ENCODE data around the gene NUP133. TPM values are rescaled to one million over a fixed set of nuclear protein-coding genes. Genes with fewer than 3 reads are reported as not detected.
A peak's percentile ranks its signal among the peaks of the same experiment; 100 is the strongest.

NUP133 gene
- total RNA-seq: 10 to 100 TPM; 53.9 to 57.2 TPM

GRCh38 chr1:229507951-229508822, at the start of gene NUP133:
Gene NUP133, minus strand, starts transcription at chr1:229508341. Its CDS starts 92 bp downstream, at chr1:229508249.
- Mint-ChIP-seq H3K27ac (peak within 1 kb of the TSS; percentile 91), H3K4me3 (peak within 1 kb of the TSS; percentile 91), H3K4me1 (ENCODE audit: low read depth) (peaks cover 25% of the 10 kb centered on the region), H3K27me3 (ENCODE audit: low read depth) (no peaks in the 10 kb centered on the region), H3K36me3 (ENCODE audit: low read depth) (peaks cover 12% of the 10 kb centered on the region), H3K9me3 (no peaks in the 10 kb centered on the region)
- DNase-seq: peak; percentile 99
- CTCF ChIA-PET: interaction anchor here (1.0 to 1.7 kb wide), 7 partner anchors 28 to 844 kb away, joined by 3 to 7 read pairs (median 4); partner anchors contain the start of genes ABCB10 and CCSAP
- intact Hi-C loops (cut with micrococcal nuclease): loop anchor here (1.0 to 10.0 kb wide), 6 partner anchors 51 to 807 kb away; partner anchors contain the start of genes CCSAP, RAB4A, TAF5L and URB2

- CTCF ChIA-PET: interaction anchor here (0.7 to 1.2 kb wide), 3 partner anchors 9 to 53 kb away, joined by 3 read pairs; no protein-coding TSS in a partner anchor
- peak; percentile 54 for DNase-seq
- peak overlapping the region; percentile 79 for H3K27ac Mint-ChIP-seq
- no peaks in the 10 kb centered on the region for H3K27me3 Mint-ChIP-seq (ENCODE audit: low read depth)
- peaks cover 29% of the 10 kb centered on the region for H3K4me1 Mint-ChIP-seq (ENCODE audit: low read depth)
- peaks cover 5% of the 10 kb centered on the region for H3K36me3 Mint-ChIP-seq (ENCODE audit: low read depth)
- peak overlapping the region; percentile 81 for H3K4me3 Mint-ChIP-seq
- H3K9me3 Mint-ChIP-seq: no peaks in the 10 kb centered on the region
- intact Hi-C loops (cut with micrococcal nuclease): loop anchor here (1.0 to 5.0 kb wide), 5 partner anchors 116 to 550 kb away; partner anchors contain the start of genes CCSAP and RAB4A
These were observed 49.2 kb upstream of the NUP133 start for GRCh38 chr1:229557200-229557850.

- peaks cover 31% of the 10 kb centered on the region for H3K4me1 Mint-ChIP-seq (ENCODE audit: low read depth)
- no peak overlapping the region for H3K27ac Mint-ChIP-seq
- DNase-seq: no peak
- peaks cover 5% of the 10 kb centered on the region for H3K36me3 Mint-ChIP-seq (ENCODE audit: low read depth)
- CTCF ChIA-PET: interaction anchor here (0.5 kb wide), 1 partner anchor 580 kb away, joined by 3 read pairs; no protein-coding TSS in a partner anchor
- H3K4me3 Mint-ChIP-seq: no peak overlapping the region
- no peaks in the 10 kb centered on the region for H3K9me3 Mint-ChIP-seq
- intact Hi-C loops (cut with micrococcal nuclease): loop anchor here (5.0 kb wide), 4 partner anchors 213 to 552 kb away; partner anchors contain the start of genes CCSAP and RAB4A
- no peaks in the 10 kb centered on the region for H3K27me3 Mint-ChIP-seq (ENCODE audit: low read depth)
These were observed 46.9 kb upstream of the NUP133 start for GRCh38 chr1:229554886-229555621.

GRCh38 chr1:229553621-229554130, 45.5 kb upstream of the NUP133 start:
- intact Hi-C loops (cut with micrococcal nuclease): no loop called here
- CTCF ChIA-PET: no interaction called here
- peaks cover 25% of the 10 kb centered on the region for H3K4me1 Mint-ChIP-seq (ENCODE audit: low read depth)
- H3K27me3 Mint-ChIP-seq (ENCODE audit: low read depth): no peaks in the 10 kb centered on the region
- no peak overlapping the region for H3K27ac Mint-ChIP-seq
- H3K36me3 Mint-ChIP-seq (ENCODE audit: low read depth): peaks cover 5% of the 10 kb centered on the region
- no peak for DNase-seq
- H3K9me3 Mint-ChIP-seq: no peaks in the 10 kb centered on the region
- no peak overlapping the region for H3K4me3 Mint-ChIP-seq

- Mint-ChIP-seq H3K4me3 (no peak overlapping the region), H3K4me1 (ENCODE audit: low read depth) (peaks cover 25% of the 10 kb centered on the region), H3K27me3 (ENCODE audit: low read depth) (no peaks in the 10 kb centered on the region), H3K9me3 (no peaks in the 10 kb centered on the region), H3K27ac (no peak overlapping the region), H3K36me3 (ENCODE audit: low read depth) (peaks cover 5% of the 10 kb centered on the region)
- CTCF ChIA-PET: no interaction called here
- intact Hi-C loops (cut with micrococcal nuclease): no loop called here
- DNase-seq: no peak
These were observed 44.6 kb upstream of the NUP133 start for GRCh38 chr1:229552732-229553131.

GRCh38 chr1:229550812-229551567, 42.8 kb upstream of the NUP133 start:
- peaks cover 12% of the 10 kb centered on the region for H3K4me1 Mint-ChIP-seq (ENCODE audit: low read depth)
- DNase-seq: no peak
- no peaks in the 10 kb centered on the region for H3K27me3 Mint-ChIP-seq (ENCODE audit: low read depth)
- H3K4me3 Mint-ChIP-seq: no peak overlapping the region
- H3K9me3 Mint-ChIP-seq: no peaks in the 10 kb centered on the region
- intact Hi-C loops (cut with micrococcal nuclease): no loop called here
- CTCF ChIA-PET: interaction anchor here (1.2 kb wide), 1 partner anchor 12 kb away, joined by 3 read pairs; no protein-coding TSS in a partner anchor
- H3K27ac Mint-ChIP-seq: no peak overlapping the region
- H3K36me3 Mint-ChIP-seq (ENCODE audit: low read depth): peaks cover 6% of the 10 kb centered on the region

GRCh38 chr1:229547542-229547941, 39.4 kb upstream of the NUP133 start:
- no peaks in the 10 kb centered on the region for H3K9me3 Mint-ChIP-seq
- no peak overlapping the region for H3K4me3 Mint-ChIP-seq
- no peaks in the 10 kb centered on the region for H3K27me3 Mint-ChIP-seq (ENCODE audit: low read depth)
- H3K27ac Mint-ChIP-seq: no peak overlapping the region
- CTCF ChIA-PET: interaction anchor here (1.1 kb wide), 1 partner anchor 10 kb away, joined by 3 read pairs; no protein-coding TSS in a partner anchor
- H3K36me3 Mint-ChIP-seq (ENCODE audit: low read depth): peaks cover 27% of the 10 kb centered on the region
- H3K4me1 Mint-ChIP-seq (ENCODE audit: low read depth): peaks cover 26% of the 10 kb centered on the region
- intact Hi-C loops (cut with micrococcal nuclease): no loop called here
- no peak for DNase-seq

GRCh38 chr1:229544587-229544986, 36.4 kb upstream of the NUP133 start:
- H3K9me3 Mint-ChIP-seq: no peaks in the 10 kb centered on the region
- H3K36me3 Mint-ChIP-seq (ENCODE audit: low read depth): peaks cover 41% of the 10 kb centered on the region
- H3K27ac Mint-ChIP-seq: peak overlapping the region; percentile 21
- DNase-seq: no peak
- intact Hi-C loops (cut with micrococcal nuclease): no loop called here
- CTCF ChIA-PET: no interaction called here
- no peak overlapping the region for H3K4me3 Mint-ChIP-seq
- H3K27me3 Mint-ChIP-seq (ENCODE audit: low read depth): no peaks in the 10 kb centered on the region
- peaks cover 30% of the 10 kb centered on the region for H3K4me1 Mint-ChIP-seq (ENCODE audit: low read depth)

GRCh38 chr1:229539863-229540506, 31.8 kb upstream of the NUP133 start:
- DNase-seq: no peak
- H3K4me3 Mint-ChIP-seq: no peak overlapping the region
- no peak overlapping the region for H3K27ac Mint-ChIP-seq
- peaks cover 29% of the 10 kb centered on the region for H3K4me1 Mint-ChIP-seq (ENCODE audit: low read depth)
- H3K27me3 Mint-ChIP-seq (ENCODE audit: low read depth): no peaks in the 10 kb centered on the region
- H3K9me3 Mint-ChIP-seq: no peaks in the 10 kb centered on the region
- peaks cover 52% of the 10 kb centered on the region for H3K36me3 Mint-ChIP-seq (ENCODE audit: low read depth)
- intact Hi-C loops (cut with micrococcal nuclease): no loop called here
- CTCF ChIA-PET: interaction anchor here (0.8 kb wide), 1 partner anchor 9 kb away, joined by 3 read pairs; no protein-coding TSS in a partner anchor

GRCh38 chr1:229538945-229539344, 30.8 kb upstream of the NUP133 start:
- no peak for DNase-seq
- no peaks in the 10 kb centered on the region for H3K27me3 Mint-ChIP-seq (ENCODE audit: low read depth)
- intact Hi-C loops (cut with micrococcal nuclease): no loop called here
- no peak overlapping the region for H3K27ac Mint-ChIP-seq
- no peaks in the 10 kb centered on the region for H3K9me3 Mint-ChIP-seq
- H3K4me3 Mint-ChIP-seq: no peak overlapping the region
- H3K4me1 Mint-ChIP-seq (ENCODE audit: low read depth): peaks cover 21% of the 10 kb centered on the region
- CTCF ChIA-PET: no interaction called here
- H3K36me3 Mint-ChIP-seq (ENCODE audit: low read depth): peaks cover 48% of the 10 kb centered on the region

- CTCF ChIA-PET: no interaction called here
- H3K27ac Mint-ChIP-seq: no peak overlapping the region
- intact Hi-C loops (cut with micrococcal nuclease): no loop called here
- no peak for DNase-seq
- H3K9me3 Mint-ChIP-seq: no peaks in the 10 kb centered on the region
- H3K27me3 Mint-ChIP-seq (ENCODE audit: low read depth): no peaks in the 10 kb centered on the region
- H3K4me3 Mint-ChIP-seq: no peak overlapping the region
- H3K4me1 Mint-ChIP-seq (ENCODE audit: low read depth): peaks cover 10% of the 10 kb centered on the region
- H3K36me3 Mint-ChIP-seq (ENCODE audit: low read depth): peaks cover 45% of the 10 kb centered on the region
These were observed 29.8 kb upstream of the NUP133 start for GRCh38 chr1:229537894-229538293.
